ENCODE results near the gene HMCES.

The HMCES gene

GRCh38 chr3:129313665-129314385, 35.2 kb downstream of the HMCES start:
- Histone ChIP-seq H2AFZ (ENCODE audit: low read depth, low read length) (no peak overlapping the region), H3K79me2 (ENCODE audit: insufficient read depth, low read length) (peaks cover 21% of the 10 kb centered on the region), H3K9me3 (ENCODE audit: insufficient read depth, low read length, severe bottlenecking) (no peaks in the 10 kb centered on the region), H3K27me3 (ENCODE audit: insufficient read depth, low read length, poor library complexity) (no peaks in the 10 kb centered on the region), H3K4me3 (ENCODE audit: low read depth in 1 of 2, low read length in 2 of 2) (peak overlapping the region; percentile 96 to 97; a peak in 3 of 4 replicates), H3K9ac (ENCODE audit: low read depth, low read length) (peak overlapping the region; percentile 97), H3K4me1 (ENCODE audit: insufficient read depth, low read length) (peaks cover 30% of the 10 kb centered on the region), H3K36me3 (ENCODE audit: insufficient read depth, low read length) (peaks cover 16% of the 10 kb centered on the region; the same call in 1 of the 2 replicates), H4K20me1 (ENCODE audit: insufficient read depth, low read length) (peaks cover 27% of the 10 kb centered on the region), H3K4me2 (ENCODE audit: insufficient read depth, low read length) (peak overlapping the region; percentile 93), H3K27ac (ENCODE audit: low read length) (peak overlapping the region; percentile 93; the same call in 1 of the 2 replicates)
- no peak for TF ChIP-seq EZH2 (IDR thresholded peaks at IDR 0.05; ENCODE audit: borderline replicate concordance, low read depth, low read length, severe bottlenecking)
- TF ChIP-seq, protein P1, sequence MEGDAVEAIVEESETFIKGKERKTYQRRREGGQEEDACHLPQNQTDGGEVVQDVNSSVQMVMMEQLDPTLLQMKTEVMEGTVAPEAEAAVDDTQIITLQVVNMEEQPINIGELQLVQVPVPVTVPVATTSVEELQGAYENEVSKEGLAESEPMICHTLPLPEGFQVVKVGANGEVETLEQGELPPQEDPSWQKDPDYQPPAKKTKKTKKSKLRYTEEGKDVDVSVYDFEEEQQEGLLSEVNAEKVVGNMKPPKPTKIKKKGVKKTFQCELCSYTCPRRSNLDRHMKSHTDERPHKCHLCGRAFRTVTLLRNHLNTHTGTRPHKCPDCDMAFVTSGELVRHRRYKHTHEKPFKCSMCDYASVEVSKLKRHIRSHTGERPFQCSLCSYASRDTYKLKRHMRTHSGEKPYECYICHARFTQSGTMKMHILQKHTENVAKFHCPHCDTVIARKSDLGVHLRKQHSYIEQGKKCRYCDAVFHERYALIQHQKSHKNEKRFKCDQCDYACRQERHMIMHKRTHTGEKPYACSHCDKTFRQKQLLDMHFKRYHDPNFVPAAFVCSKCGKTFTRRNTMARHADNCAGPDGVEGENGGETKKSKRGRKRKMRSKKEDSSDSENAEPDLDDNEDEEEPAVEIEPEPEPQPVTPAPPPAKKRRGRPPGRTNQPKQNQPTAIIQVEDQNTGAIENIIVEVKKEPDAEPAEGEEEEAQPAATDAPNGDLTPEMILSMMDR (IDR thresholded peaks at IDR 0.05; ENCODE audit: borderline replicate concordance, extremely low read depth, low read length, poor library complexity, severe bottlenecking): no peak
- ATAC-seq (ENCODE audit: insufficient read depth, low read depth) (peak; percentile 19), DNase-seq (peak; percentile 45)

DNA sequence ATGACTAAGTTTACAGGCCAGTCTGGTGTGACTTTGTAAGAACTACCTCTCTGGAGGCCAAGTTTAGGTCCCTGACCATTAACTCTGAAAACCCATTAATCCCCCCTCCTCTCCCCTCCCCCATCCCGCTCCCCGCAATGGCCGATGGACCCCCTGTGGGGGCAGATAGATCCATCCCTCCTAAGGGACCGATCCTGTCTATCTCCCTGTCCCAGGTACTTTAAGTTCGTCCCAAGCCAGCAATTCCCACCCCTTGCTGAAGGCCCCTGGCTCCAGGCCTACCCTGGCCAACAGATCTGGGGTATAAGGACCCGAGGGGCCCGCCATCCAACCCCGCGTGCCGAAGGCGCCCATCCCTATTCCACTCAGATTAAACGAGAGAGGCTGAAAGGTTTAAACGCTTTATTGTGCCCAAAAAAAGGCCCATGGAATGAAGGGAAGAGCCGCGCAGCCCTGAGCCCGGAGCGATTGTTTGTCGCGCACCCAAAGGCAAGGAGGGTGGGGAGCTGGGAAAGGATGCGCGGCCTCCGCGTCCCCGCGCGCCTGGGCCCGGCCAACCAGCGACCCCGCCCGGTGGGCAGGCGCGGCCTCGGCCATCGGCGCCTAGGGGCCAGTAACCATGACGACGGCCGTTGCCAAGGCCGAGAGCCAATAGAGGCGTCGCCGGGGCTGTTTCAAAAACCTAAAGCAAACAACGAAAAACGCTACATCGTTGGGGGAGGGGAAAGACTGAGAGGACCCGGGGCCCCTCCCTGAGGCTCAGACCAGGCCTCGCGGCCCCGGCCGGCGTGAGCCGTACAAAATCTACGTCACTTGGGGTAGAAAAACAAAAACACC, 35.9 kb downstream of the HMCES start:
- no peaks in the 10 kb centered on the region for H3K27me3 ChIP-seq (ENCODE audit: insufficient read depth, low read length, poor library complexity)
- peaks cover 27% of the 10 kb centered on the region for H4K20me1 ChIP-seq (ENCODE audit: insufficient read depth, low read length)
- H3K4me1 ChIP-seq (ENCODE audit: insufficient read depth, low read length): peaks cover 30% of the 10 kb centered on the region
- peaks cover 21% of the 10 kb centered on the region for H3K79me2 ChIP-seq (ENCODE audit: insufficient read depth, low read length)
- no peaks in the 10 kb centered on the region for H3K9me3 ChIP-seq (ENCODE audit: insufficient read depth, low read length, severe bottlenecking)
- peak overlapping the region; percentile 93 for H3K27ac ChIP-seq (ENCODE audit: low read length)
- peaks cover 16% of the 10 kb centered on the region; the same call in 1 of the 2 replicates for H3K36me3 ChIP-seq (ENCODE audit: insufficient read depth, low read length)
- DNase-seq (peak; percentile 68), ATAC-seq (ENCODE audit: insufficient read depth, low read depth) (peak; percentile 26)
- H2AFZ ChIP-seq (ENCODE audit: low read depth, low read length): peak overlapping the region; percentile 59
- TF ChIP-seq EZH2 (IDR thresholded peaks at IDR 0.05; ENCODE audit: borderline replicate concordance, low read depth, low read length, severe bottlenecking): no peak
- TF ChIP-seq, protein P1 (IDR thresholded peaks at IDR 0.05; ENCODE audit: borderline replicate concordance, extremely low read depth, low read length, poor library complexity, severe bottlenecking): peak; percentile 38
- H3K4me3 ChIP-seq (ENCODE audit: low read depth in 1 of 2, low read length in 2 of 2): peak overlapping the region; percentile 96 to 97
- peak overlapping the region; percentile 93 for H3K4me2 ChIP-seq (ENCODE audit: insufficient read depth, low read length)
- peak overlapping the region; percentile 97 for H3K9ac ChIP-seq (ENCODE audit: low read depth, low read length)

DNA sequence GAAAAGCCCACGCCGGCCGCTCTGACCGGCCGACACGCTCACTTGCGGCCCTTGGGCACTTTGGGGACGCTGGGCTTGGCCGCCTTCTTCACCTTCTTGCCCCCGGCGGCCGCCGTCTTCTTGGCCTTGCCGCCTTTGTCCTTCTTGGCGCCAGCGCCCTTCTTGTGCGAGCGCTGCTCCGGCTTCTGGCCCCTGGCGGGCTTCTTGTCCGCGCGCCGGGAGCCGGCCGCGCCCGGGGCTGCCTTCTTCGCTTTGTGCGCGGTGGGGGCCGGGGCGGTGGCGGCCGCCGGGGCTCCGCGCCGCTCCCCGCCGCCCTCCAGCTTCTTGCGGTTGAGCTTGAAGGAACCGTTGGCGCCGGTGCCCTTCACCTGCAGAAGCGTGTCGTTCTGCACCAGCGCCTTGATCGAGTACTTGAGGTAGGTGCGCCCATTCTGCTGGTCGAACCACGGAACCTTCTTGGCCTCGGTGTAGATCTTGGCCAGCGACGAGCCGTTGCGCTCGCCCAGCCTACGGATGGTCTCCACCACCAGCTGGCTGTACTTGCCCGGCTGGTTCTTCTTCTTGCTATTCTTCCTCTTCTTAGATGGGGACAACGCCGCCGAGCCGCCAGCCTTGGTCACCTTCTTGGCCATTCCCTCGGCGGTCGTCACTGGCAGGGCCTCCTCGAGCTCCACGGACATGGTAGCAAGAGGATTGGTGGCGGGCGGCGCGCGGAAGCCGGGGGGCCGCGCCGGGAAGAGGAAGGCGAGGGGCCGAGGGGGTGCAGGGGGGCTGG, 36.7 kb downstream of the HMCES start:
- peak overlapping the region; percentile 59 for H2AFZ ChIP-seq (ENCODE audit: low read depth, low read length)
- H3K4me3 ChIP-seq (ENCODE audit: low read depth in 1 of 2, low read length in 2 of 2): peak overlapping the region; percentile 96 to 97
- peak; percentile 11 for ATAC-seq (ENCODE audit: insufficient read depth, low read depth)

More for the DNA sequence above, 36.7 kb downstream of the HMCES start:
- Histone ChIP-seq H3K4me2 (ENCODE audit: insufficient read depth, low read length) (peak overlapping the region; percentile 93), H3K36me3 (ENCODE audit: insufficient read depth, low read length) (peaks cover 16% of the 10 kb centered on the region; the same call in 1 of the 2 replicates), H3K27ac (ENCODE audit: low read length) (peak overlapping the region; percentile 93), H3K9ac (ENCODE audit: low read depth, low read length) (peak overlapping the region; percentile 97), H4K20me1 (ENCODE audit: insufficient read depth, low read length) (peaks cover 27% of the 10 kb centered on the region), H3K4me1 (ENCODE audit: insufficient read depth, low read length) (peaks cover 30% of the 10 kb centered on the region), H3K9me3 (ENCODE audit: insufficient read depth, low read length, severe bottlenecking) (no peaks in the 10 kb centered on the region), H3K79me2 (ENCODE audit: insufficient read depth, low read length) (peaks cover 21% of the 10 kb centered on the region), H3K27me3 (ENCODE audit: insufficient read depth, low read length, poor library complexity) (no peaks in the 10 kb centered on the region)
- no peak for TF ChIP-seq EZH2 (IDR thresholded peaks at IDR 0.05; ENCODE audit: borderline replicate concordance, low read depth, low read length, severe bottlenecking)
- TF ChIP-seq, protein P1 (IDR thresholded peaks at IDR 0.05; ENCODE audit: borderline replicate concordance, extremely low read depth, low read length, poor library complexity, severe bottlenecking): no peak
- DNase-seq: peak; percentile 52
